Kidney (tissue), 14 donors: ENCODE results near the gene METAP1. TPM values are rescaled to one million over a fixed set of nuclear protein-coding genes. Genes with fewer than 3 reads are reported as not detected.
"Not testable (repeated sequence)": the region's sequence is repeated elsewhere in the genome, so short reads cannot be mapped to it uniquely, and the experiment has no call there.

ENCODE experiments used
- DNase-seq, 5 donors: peaks; one replicate each; pipeline ENCODE4 v3.0.0-alpha.2; 2013 to 2020
- FAIRE-seq: peaks from 2 replicates; lab custom pipeline; 2012; peaks lifted over from hg19 to GRCh38; lab: Jason Lieb, UNC
- H3K27ac ChIP-seq, 2 donors: one replicate each; pipeline ENCODE4 v1.7.0; 2013; ENCODE audit warnings: low read depth in 2 of 2, low read length in 2 of 2, inconsistent platforms in 1 of 2
- H3K27me3 ChIP-seq: one replicate; pipeline ENCODE4 v1.7.1; 2013; ENCODE audit warnings: low read length, inconsistent platforms; ENCODE audit not compliant: control insufficient read depth, insufficient read depth
- H3K36me3 ChIP-seq, 3 donors: one replicate each; pipeline versions ENCODE4 v1.7.0 to v1.7.1; 2013; ENCODE audit warnings: low read length in 3 of 3, control low read depth in 1 of 3, inconsistent platforms in 1 of 3; ENCODE audit not compliant: insufficient read depth in 3 of 3, control insufficient read depth in 2 of 3
- H3K4me1 ChIP-seq, 3 donors: one replicate each; pipeline versions ENCODE4 v1.7.0 to v1.7.1; 2013; ENCODE audit warnings: low read length in 3 of 3, inconsistent platforms in 1 of 3, low read depth in 1 of 3; ENCODE audit not compliant: control insufficient read depth in 2 of 3, insufficient read depth in 2 of 3
- H3K4me3 ChIP-seq, 3 donors: one replicate each; pipeline versions ENCODE4 v1.7.0 to v1.8.1; 2013; ENCODE audit warnings: low read length in 3 of 3, control low read depth in 1 of 3, inconsistent platforms in 1 of 3
- H3K9ac ChIP-seq, 3 donors: one replicate each; pipeline versions ENCODE4 v1.7.0 to v1.7.1; 2013; ENCODE audit warnings: low read length in 3 of 3, control low read depth in 1 of 3, inconsistent platforms in 1 of 3
- H3K9me3 ChIP-seq, 3 donors: one replicate each; pipeline versions ENCODE4 v1.7.0 to v1.7.1; 2013; ENCODE audit warnings: low read length in 3 of 3, control low read depth in 1 of 3, inconsistent platforms in 1 of 3; ENCODE audit not compliant: control insufficient read depth in 2 of 3, insufficient read depth in 1 of 3
- CTCF ChIP-seq: IDR thresholded peaks from 3 replicates; pipeline ENCODE4 v1.5.1; 2012; ENCODE audit warnings: mild to moderate bottlenecking, moderate library complexity, borderline replicate concordance; ENCODE audit not compliant: insufficient read depth; ENCODE audit errors: extremely low read depth
- intact Hi-C: fragments of 100-400 bp; cut with DNase I; formaldehyde crosslinking; loops from one replicate; pipeline ENCODE4 v1.11.1; 2022
- microRNA-seq: library from miRNA; unstranded; fragments of <30 nt; microRNA quantifications from one replicate; pipeline ENCODE4 v1.2.0, GENCODE V29; 2020
- polyA plus RNA-seq: library from polyadenylated mRNA; stranded (reverse); fragments of 350-450 nt; fragmentation: Illumina TruSeq; extraction: RNeasy Lipid Tissue Mini Kit (QIAGEN cat#74804); gene quantifications from one replicate; pipeline ENCODE4 v1.2.3, GENCODE V29; 2014; ENCODE audit warnings: low read depth, low replicate concordance; ENCODE audit not compliant: insufficient read depth
- total RNA-seq: library from RNA; stranded (reverse); fragmentation: NEBNext Ultra II Directional; extraction: Animal tissue kit (Norgen Biotek cat#: 25700); gene quantifications from one replicate; pipeline ENCODE4 v1.2.1, GENCODE V29; 2021
- donor health status: control.
- donor health status: control.
- donor health status: control.
- donor health status: control.
- donor health status: control.
- donor health status: DM: yes; HTN: yes; CAD: no.
- donor health status: Normal renal cell carcinoma (clear cell type).

Gene METAP1
- total and polyA plus RNA-seq, 2 donors from 2014 or later = 22.7 to 33.8 TPM

- intact Hi-C loops = no loop called here
- H3K27ac ChIP-seq = no peak overlapping the region
- no peaks in the 10 kb centered on the region for H3K4me1 ChIP-seq
- no peak for TF ChIP-seq CTCF
- no peak overlapping the region for H3K4me3 ChIP-seq
- H3K36me3 ChIP-seq = no peaks in the 10 kb centered on the region
- no peaks in the 10 kb centered on the region for H3K9me3 ChIP-seq
- no peak for DNase-seq
- no peaks in the 10 kb centered on the region for H3K27me3 ChIP-seq
- no peak for FAIRE-seq
- no peak overlapping the region for H3K9ac ChIP-seq
These were observed 107.1 kb downstream of the METAP1 start for GRCh38 chr4:99102634-99103033.

- Histone ChIP-seq H3K4me1 (no peaks in the 10 kb centered on the region), H3K9me3 (no peaks in the 10 kb centered on the region), H3K36me3 (no peaks in the 10 kb centered on the region), H3K9ac (no peak overlapping the region), H3K4me3 (no peak overlapping the region), H3K27ac (no peak overlapping the region), H3K27me3 (no peaks in the 10 kb centered on the region)
- intact Hi-C loops = no loop called here
- FAIRE-seq = no peak
- DNase-seq = no peak
- TF ChIP-seq CTCF = no peak
These were observed 107.6 kb downstream of the METAP1 start for GRCh38 chr4:99103166-99103565.

DNA sequence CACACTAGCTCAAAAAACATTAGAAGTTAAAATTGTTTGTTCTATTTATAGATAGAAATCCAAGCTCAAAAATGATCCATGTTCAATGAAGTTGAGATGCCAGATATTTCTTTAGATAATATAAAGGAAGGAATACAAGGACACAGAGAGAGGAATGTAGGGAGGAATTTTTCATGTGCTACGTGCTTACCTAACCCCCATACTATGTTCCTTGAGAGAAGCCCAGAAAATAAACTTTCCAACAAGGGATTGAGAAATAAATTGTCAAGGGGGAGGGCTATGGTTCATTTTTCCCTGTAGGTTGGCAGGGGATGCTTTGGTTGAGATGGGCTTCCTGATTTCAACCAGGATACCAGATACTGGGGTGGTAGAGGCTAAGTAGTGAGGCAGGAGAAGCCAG lies 108.6 kb downstream of the METAP1 start:
- intact Hi-C loops = no loop called here
- FAIRE-seq = no peak

DNA sequence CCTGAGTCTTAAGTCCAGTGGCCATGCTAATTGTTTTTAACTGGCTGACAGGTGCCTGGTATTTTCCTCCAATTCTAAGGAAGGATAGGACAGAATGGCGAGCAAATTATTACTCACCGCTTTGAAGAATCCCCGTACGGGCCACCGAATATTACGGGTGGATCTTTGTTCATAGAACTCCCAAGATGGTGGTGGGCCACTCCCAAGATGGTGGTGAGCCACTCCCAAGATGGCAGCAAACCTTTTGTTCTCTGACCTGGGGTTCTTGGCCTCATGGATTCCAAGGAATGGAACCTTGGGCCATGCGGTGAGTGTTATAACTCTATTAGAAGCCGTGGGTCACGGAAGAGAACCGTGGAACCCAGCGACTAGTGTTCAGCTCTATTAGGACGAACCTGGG lies 113.8 kb downstream of the METAP1 start:
- H3K9ac ChIP-seq, H3K36me3 ChIP-seq, intact Hi-C loops, DNase-seq, H3K4me3 ChIP-seq, H3K27ac ChIP-seq, H3K27me3 ChIP-seq, FAIRE-seq, H3K9me3 ChIP-seq, H3K4me1 ChIP-seq: not testable (repeated sequence)

More for the DNA sequence above, 108.6 kb downstream of the METAP1 start:
- Histone ChIP-seq H3K4me1 (no peaks in the 10 kb centered on the region), H3K9me3 (no peaks in the 10 kb centered on the region), H3K27ac (no peak overlapping the region), H3K9ac (no peak overlapping the region), H3K4me3 (no peak overlapping the region), H3K27me3 (no peaks in the 10 kb centered on the region), H3K36me3 (no peaks in the 10 kb centered on the region)
- DNase-seq = no peak
- TF ChIP-seq CTCF = no peak

Small RNAs within 50 kb of the gene (microRNA-seq; reads per million reads assigned to microRNA genes)
- not detected for gene MIR3684

Other genes with a start within 250 kb of the METAP1 start
- gene EIF4E, start 66.6 kb upstream of the METAP1 start, total RNA-seq = 63.2 TPM
- 52.3 TPM for gene EIF4E, start 66.6 kb upstream of the METAP1 start, polyA plus RNA-seq
- 139 TPM for gene ADH5, start 93.1 kb downstream of the METAP1 start, total RNA-seq
- gene ADH5, start 93.1 kb downstream of the METAP1 start, polyA plus RNA-seq = 270 TPM
- gene ADH4, start 148.6 kb downstream of the METAP1 start, total RNA-seq = 5.9 TPM
- gene ADH4, start 148.6 kb downstream of the METAP1 start, polyA plus RNA-seq = 0.52 TPM
- 10.2 TPM for gene ADH6, start 223.5 kb downstream of the METAP1 start, total RNA-seq
- 39.2 TPM for gene ADH6, start 223.5 kb downstream of the METAP1 start, polyA plus RNA-seq